ENCODE data around the gene SH3PXD2A. TPM values are rescaled to one million over a fixed set of nuclear protein-coding genes. Genes with fewer than 3 reads are reported as not detected.

Gene SH3PXD2A
- total RNA-seq, 1 donor from 2014 or later = 12.2 TPM

DNA sequence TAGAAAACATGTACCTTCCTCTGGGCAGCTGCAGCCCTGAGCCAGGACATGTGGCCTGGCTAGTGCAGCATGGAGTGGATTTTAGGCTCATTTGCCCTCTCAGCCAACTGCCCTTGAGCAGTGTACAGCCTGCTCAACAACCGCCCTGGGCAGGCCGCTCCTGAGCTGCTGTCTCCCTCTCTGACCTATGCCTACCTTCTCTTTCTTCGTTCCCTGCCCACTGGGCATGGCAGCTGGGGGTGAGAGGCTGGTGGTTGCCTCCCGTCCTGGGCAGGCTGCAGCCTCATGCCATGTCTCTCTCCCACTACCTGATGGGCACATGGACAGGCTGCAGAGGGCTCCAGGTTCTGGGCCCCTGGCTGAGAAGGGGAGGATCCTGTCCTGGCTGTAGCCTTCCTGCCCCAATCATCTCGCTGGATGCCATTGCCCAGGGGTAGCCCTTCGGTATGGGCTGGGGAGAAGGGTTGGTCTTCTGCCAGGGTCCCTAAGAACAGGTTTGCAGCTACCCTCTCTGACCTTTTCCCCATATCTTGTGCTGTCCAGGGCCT, 264.6 kb downstream of the SH3PXD2A start:
- H3K4me3 ChIP-seq (ENCODE audit: low read depth, low read length) = no peak overlapping the region
- TF ChIP-seq, protein P1, sequence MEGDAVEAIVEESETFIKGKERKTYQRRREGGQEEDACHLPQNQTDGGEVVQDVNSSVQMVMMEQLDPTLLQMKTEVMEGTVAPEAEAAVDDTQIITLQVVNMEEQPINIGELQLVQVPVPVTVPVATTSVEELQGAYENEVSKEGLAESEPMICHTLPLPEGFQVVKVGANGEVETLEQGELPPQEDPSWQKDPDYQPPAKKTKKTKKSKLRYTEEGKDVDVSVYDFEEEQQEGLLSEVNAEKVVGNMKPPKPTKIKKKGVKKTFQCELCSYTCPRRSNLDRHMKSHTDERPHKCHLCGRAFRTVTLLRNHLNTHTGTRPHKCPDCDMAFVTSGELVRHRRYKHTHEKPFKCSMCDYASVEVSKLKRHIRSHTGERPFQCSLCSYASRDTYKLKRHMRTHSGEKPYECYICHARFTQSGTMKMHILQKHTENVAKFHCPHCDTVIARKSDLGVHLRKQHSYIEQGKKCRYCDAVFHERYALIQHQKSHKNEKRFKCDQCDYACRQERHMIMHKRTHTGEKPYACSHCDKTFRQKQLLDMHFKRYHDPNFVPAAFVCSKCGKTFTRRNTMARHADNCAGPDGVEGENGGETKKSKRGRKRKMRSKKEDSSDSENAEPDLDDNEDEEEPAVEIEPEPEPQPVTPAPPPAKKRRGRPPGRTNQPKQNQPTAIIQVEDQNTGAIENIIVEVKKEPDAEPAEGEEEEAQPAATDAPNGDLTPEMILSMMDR (IDR thresholded peaks at IDR 0.05; ENCODE audit: insufficient read depth, low read length, poor library complexity, severe bottlenecking) = no peak
- DNase-seq (ENCODE audit: low read depth) = no peak
- H3K36me3 ChIP-seq (ENCODE audit: control insufficient read depth, insufficient read depth, low read length) = no peaks in the 10 kb centered on the region
- no peaks in the 10 kb centered on the region for H3K27me3 ChIP-seq (ENCODE audit: control insufficient read depth, insufficient read depth, low read length)

DNA sequence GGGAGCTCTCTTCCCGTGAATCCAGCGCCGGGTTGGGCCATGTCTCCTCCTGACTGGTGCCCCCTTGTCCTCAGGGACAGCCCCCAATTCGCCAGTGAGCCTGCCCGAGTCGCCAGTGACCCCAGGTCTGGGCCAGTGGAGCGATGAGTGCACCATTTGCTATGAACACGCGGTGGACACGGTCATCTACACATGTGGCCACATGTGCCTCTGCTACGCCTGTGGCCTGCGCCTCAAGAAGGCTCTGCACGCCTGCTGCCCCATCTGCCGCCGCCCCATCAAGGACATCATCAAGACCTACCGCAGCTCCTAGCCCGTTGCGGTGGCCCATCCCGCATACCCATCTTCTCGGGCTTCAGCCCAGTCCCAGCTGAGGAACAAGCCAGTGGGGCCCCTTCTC, 265.3 kb downstream of the SH3PXD2A start:
- no peak for DNase-seq (ENCODE audit: low read depth)
- TF ChIP-seq, protein P1 (IDR thresholded peaks at IDR 0.05; ENCODE audit: insufficient read depth, low read length, poor library complexity, severe bottlenecking) = no peak
- Histone ChIP-seq H3K27me3 (ENCODE audit: control insufficient read depth, insufficient read depth, low read length) (peaks cover under 1% of the 10 kb centered on the region), H3K36me3 (ENCODE audit: control insufficient read depth, insufficient read depth, low read length) (no peaks in the 10 kb centered on the region), H3K4me3 (ENCODE audit: low read depth, low read length) (no peak overlapping the region)

DNA sequence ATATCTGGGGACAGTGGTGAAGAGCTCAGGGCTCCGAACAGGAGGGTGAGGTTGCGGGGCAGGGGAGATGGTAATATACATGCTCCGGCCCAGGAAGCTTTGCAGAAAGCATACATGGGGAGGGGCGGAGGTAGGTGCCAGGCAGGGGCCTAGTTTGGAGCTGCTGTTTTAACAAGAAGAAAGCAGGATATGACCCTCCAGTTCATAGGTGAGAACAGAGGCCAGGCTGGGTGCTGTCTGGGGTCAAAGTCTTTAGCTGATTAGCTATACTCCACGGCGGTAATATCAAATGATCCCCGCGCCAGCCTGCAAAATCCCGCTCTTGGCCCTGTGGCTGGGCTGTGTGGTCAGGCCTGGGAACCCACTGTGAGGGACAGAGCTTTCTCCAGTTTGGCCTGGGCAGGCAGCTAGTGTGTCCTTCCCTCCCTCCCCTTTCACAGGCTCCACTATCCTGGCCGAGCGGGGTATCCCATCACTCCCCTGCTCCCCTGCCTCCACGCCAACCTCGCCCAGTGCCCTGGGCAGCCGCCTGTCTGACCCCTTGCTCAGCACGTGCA, 266.2 kb downstream of the SH3PXD2A start:
- H3K36me3 ChIP-seq (ENCODE audit: control insufficient read depth, insufficient read depth, low read length) = no peaks in the 10 kb centered on the region
- peaks cover 9% of the 10 kb centered on the region for H3K27me3 ChIP-seq (ENCODE audit: control insufficient read depth, insufficient read depth, low read length)
- no peak overlapping the region for H3K4me3 ChIP-seq (ENCODE audit: low read depth, low read length)
- DNase-seq (ENCODE audit: low read depth) = no peak
- TF ChIP-seq, protein P1 (IDR thresholded peaks at IDR 0.05; ENCODE audit: insufficient read depth, low read length, poor library complexity, severe bottlenecking) = no peak

DNA sequence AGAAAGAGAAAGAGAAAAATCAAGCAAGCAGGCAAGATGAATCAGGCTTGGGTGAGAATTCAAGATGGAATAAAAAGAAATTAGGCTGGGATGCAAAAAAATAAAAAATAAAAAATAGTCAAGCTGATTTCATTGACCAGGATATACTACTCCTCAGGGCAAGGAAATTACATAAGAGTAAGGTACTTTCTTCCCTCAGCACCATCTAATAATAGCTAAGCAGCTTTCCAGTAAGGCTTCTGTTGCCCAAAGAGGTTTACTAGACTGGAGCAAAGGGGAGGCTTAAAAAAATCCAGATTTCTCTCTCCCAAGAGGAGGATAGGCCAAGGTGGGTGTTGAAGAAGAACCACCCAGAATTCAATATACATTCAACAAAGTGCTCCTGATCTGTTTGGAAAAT, 268.3 kb downstream of the SH3PXD2A start:
- TF ChIP-seq, protein P1 (IDR thresholded peaks at IDR 0.05; ENCODE audit: insufficient read depth, low read length, poor library complexity, severe bottlenecking) = no peak
- DNase-seq (ENCODE audit: low read depth) = no peak
- Histone ChIP-seq H3K4me3 (ENCODE audit: low read depth, low read length) (no peak overlapping the region), H3K27me3 (ENCODE audit: control insufficient read depth, insufficient read depth, low read length) (peaks cover 11% of the 10 kb centered on the region), H3K36me3 (ENCODE audit: control insufficient read depth, insufficient read depth, low read length) (no peaks in the 10 kb centered on the region)

DNA sequence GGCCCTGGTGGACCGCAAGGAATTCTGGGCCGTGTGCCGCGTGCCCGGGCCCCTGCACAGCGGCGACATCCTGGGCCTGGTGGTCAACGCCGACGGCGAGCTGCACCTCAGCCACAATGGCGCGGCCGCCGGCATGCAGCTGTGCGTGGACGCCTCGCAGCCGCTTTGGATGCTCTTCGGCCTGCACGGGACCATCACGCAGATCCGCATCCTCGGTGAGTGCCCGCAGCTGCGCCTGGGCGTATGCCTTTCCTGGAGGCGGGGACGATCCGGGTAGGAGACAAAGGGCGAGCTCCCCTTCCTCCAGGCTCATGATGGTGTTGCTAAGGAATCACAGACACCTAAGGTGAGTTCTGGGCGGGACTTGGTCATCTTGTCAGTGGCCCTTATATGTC, 270.4 kb downstream of the SH3PXD2A start:
- peak overlapping the region; percentile 32 for H3K4me3 ChIP-seq (ENCODE audit: low read depth, low read length)
- TF ChIP-seq, protein P1 (IDR thresholded peaks at IDR 0.05; ENCODE audit: insufficient read depth, low read length, poor library complexity, severe bottlenecking) = no peak

More for the DNA sequence above, 270.4 kb downstream of the SH3PXD2A start:
- Histone ChIP-seq H3K27me3 (ENCODE audit: control insufficient read depth, insufficient read depth, low read length) (peaks cover 11% of the 10 kb centered on the region), H3K36me3 (ENCODE audit: control insufficient read depth, insufficient read depth, low read length) (no peaks in the 10 kb centered on the region)
- DNase-seq (ENCODE audit: low read depth) = no peak
